HG02970 (cell line): Measurements from ENCODE around the gene GALNT10.
"Not testable (repeated sequence)": the region's sequence is repeated elsewhere in the genome, so short reads cannot be mapped to it uniquely, and the experiment has no call there.

Experiments used
- ATAC-seq: cut with Tn5 transposase; IDR thresholded peaks from one replicate; pipeline ENCODE4 v1.9.1; 2021; ENCODE audit warnings: mild to moderate bottlenecking, moderate library complexity, moderate number of reproducible peaks; ENCODE audit not compliant: unreplicated experiment, low FRiP score

GALNT10 gene, protein sequence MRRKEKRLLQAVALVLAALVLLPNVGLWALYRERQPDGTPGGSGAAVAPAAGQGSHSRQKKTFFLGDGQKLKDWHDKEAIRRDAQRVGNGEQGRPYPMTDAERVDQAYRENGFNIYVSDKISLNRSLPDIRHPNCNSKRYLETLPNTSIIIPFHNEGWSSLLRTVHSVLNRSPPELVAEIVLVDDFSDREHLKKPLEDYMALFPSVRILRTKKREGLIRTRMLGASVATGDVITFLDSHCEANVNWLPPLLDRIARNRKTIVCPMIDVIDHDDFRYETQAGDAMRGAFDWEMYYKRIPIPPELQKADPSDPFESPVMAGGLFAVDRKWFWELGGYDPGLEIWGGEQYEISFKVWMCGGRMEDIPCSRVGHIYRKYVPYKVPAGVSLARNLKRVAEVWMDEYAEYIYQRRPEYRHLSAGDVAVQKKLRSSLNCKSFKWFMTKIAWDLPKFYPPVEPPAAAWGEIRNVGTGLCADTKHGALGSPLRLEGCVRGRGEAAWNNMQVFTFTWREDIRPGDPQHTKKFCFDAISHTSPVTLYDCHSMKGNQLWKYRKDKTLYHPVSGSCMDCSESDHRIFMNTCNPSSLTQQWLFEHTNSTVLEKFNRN

DNA sequence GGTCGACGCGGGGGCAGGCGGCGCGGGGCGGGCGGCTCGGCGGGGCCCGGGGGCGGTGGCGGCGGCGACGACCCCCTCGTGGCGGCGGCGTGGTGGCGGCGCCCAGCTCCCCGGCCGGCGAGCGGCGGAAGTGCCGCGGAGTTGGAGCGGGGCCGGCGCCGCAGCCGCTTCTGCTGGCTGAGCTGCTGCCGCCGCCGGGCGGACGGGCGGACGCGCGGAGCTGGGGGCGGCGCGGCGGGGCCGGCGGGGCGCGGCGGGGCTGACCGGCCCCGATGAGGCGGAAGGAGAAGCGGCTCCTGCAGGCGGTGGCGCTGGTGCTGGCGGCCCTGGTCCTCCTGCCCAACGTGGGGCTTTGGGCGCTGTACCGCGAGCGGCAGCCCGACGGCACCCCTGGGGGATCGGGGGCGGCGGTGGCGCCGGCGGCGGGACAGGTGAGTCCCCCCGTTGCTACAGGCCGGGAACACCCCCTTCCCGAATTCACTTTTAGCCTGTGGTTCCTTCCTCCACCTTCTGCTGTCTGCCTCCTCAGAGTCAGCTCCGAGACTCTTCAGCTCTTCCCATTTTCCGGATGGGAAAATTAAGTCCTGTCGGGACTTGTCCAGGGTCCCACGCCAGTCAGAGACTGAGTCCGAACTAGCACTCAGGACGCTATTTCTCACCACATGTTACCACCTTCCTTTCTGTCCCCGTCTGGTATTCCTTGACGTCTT is at the start of gene GALNT10:
Gene GALNT10 (plus strand): TSS at position 139 of the 710 bp plus-strand sequence. CDS start 134 bp downstream, at position 273.
- ATAC-seq: peak; percentile 76

DNA sequence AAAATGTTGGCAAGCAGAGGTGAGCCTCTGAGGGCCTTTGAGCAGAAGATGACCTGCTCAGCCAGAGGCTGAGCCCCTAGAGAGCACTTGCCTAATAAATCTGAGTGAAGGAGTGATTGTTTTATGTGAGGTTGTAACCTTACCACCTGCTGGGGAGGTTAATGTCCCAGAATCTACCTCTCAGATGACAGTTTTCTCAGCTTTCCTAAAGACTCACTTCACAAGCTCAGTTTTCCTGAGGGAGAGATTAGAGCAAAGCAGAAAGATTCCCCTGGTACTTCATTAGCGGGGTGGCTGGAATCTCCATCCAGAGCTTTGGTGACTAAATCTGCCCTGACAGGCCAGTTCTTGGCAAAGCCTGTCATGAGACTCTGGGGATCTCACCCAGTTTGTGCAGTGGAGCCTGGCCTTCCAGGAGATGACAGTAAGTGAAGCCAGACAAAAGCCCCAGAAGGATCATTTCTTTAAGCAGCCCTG is 48.8 kb upstream of the GALNT10 start:
- no peak for ATAC-seq

DNA sequence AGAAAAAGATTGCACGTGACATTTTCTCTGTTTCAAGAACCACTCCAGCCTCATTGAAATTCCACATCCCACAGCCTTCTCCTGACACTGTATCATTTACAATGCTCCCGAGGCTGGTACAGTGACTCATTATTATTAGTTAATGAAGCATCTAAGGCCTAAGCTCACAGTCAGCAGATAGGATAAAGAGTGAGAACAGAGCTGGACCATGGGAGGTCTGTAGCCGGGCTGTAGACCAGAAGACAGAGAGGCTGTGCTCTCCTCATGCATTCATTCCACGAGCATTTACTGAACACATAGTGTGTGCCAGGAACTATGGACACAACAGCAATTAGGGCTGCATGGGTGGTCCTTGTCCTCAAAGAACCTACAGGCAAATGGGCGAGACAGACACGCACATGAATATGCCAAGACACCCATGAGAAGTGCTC is 47.3 kb upstream of the GALNT10 start:
- ATAC-seq: no peak

DNA sequence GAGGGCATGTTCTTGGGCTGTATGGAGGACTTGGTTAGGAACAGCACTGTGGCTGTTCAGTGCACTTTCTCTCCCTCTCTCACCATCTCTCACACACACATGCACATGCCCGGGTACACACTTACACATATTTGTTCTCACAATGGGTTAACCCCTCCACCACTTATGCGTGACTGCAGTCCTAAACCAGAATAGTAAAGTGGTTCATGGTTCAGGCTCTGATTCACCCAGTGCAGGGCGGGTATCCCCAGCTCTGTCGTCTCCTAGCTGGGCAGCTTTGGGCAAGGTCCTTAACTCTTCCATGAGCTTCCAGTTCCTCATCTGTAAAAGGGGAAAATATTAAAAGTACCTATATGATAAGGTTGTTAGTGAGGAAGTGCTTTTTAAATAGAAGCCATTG is 45.3 kb upstream of the GALNT10 start:
- no peak for ATAC-seq

DNA sequence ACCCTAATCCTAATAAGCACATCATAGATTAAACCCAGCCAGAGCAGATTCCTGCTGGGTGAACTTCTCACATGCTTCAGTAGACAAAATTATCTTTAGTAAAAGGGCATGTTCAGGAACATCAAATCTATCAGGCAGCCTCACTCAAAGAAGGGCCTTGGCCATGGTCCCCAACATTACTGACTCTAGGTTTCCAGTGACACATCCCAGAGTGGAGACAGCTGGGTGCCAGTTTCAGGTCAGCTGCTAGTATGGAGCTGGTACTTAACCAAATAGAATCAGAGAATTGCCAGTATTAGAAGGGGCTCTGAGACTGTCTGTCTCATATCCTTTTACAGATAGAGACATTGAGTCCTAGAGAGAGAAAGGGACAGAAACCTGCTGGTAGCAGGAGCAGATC is 44.1 kb upstream of the GALNT10 start:
- no peak for ATAC-seq

DNA sequence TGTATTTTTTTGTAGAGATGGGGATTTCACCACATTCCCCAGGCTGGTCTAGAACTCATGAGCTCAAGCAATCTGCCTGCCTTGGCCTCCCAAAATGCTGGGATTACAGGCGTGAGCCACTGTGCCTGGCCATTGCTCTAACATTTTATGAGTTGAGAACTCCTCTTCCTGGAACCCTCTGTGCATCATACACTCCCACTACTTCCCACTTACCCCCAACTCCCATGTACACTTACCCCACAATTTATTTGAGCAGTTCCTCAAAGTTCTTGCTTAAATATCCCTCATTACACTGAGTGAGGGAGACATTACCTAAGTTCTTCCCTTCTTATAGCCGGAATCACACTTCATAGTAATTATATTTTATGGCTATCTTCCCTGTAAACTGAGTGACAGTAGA is 42.9 kb upstream of the GALNT10 start:
- no peak for ATAC-seq

DNA sequence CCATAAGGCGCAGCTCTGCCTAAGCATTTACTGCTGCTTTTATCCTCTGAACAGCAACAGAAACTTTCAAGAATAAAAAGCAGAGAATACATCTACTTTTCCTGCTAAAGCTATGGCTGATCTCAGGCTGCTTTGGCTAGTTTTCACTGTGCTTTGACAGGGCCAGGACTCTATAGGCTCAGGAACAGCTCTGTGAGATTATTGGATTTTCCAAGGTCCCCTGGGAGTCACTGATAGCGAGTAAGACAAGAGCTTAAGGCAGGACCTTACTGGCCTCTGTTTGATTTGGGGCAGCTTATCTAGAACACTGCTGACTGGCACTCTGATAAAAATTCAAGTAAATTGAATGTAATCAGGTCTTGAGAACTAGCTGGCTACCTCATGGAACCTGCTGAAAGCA is 40.1 kb upstream of the GALNT10 start:
- not testable (repeated sequence) for ATAC-seq

DNA sequence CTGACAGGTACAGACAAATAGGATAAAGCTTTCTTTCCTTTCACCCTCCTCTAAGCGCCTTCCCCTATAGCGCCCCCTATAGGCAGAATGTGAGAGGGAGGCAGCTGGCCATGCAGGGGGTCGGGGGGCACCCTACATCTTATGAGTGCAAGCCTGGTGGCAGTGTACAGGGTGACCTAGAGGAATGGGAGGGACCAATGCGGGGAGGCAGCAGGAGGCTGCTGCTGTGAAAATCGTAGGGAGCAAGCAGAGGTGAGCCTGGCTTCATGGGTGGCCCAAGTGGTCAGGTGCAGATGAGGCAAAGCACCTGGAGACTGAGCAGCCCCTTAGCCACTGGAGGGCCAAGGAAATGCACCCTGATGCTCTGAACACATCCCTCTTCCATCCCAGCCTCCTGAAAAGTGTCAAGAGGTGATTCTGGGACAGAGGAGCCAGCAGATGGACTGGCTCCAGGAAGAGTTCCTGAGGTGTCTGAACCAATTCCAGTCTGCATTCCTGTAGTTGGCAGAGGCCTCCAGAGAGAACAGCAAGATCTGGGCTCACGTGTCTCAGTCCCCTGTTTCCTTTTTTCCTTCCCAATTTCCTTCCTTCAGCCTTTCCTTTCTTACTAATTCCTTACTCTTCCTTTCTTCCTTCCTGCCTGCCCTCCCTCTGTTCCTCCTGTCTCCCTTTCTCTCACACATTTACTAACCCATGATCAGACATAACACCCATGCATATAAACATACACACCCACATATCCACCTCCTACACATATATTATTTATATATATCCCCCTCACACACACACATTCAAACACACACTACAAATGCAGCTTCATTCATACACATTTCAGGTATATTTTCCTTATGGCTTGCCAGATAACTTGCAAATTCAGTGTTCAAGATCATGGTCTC is 32.8 kb upstream of the GALNT10 start:
- no peak for ATAC-seq

DNA sequence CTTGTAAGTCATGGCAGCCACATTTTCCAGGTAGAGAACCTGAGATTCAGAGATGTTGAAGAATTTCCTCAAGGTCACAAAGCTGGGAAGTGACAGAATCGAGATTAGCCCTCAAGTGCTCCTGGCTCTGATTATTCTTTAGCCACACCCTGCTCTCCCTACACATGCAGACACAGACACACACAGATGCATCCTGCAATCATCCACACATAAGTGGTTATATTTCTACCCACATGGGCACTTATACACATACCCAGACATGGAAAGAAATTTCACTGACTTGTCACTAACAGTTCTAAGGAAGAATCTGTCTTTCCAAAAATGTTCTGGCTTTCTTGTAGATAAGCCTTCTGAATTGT is 32.2 kb upstream of the GALNT10 start:
- ATAC-seq: no peak

DNA sequence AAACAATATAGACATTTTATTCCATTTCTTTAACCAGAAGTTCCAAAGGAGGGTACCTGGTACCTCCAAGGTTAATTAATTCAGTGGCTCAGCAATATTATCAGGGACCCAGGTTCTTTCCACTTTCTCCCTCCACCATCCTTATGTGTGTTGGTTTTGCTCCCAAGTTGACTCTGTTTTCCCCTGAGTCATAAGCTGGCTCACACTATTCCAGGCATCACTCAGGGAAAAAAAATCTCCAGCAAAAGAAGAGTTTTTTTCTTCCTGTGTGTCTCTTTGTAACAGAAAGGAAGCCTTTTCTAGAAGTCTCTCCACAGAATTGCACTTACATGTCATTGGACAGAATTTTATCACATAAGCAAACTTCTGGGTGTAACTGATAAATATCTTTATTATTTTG is 31.2 kb upstream of the GALNT10 start:
- ATAC-seq: no peak

DNA sequence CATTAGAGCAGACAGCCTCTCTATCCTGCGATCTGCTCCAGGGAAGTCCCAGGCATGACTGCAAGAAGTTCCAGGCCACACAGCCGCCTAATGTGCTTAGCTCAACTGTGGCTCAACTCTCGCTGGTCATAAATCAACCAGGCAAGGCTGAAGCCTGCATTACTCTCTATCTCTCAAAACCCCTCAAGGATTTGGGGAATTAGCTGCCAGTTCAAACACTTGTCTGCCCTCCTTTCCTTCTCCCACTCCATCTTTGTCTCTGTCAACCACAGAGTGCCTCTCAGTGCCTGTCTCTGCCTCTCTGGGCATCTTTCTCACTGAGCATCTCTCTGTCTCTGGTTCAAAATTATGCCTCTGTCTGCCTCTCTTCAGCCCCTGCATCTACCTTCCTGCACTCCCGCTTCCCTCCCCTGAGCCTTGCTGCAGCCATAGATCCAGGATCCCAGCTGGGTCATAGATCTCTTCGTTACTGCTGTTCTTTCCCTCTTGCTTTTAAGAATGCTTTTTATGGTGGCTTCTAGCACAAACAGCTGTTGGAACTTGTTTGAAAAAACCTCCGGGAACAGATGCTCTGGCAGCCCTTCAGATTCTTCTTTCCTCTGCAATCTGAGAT is 27.9 kb upstream of the GALNT10 start:
- ATAC-seq: no peak

DNA sequence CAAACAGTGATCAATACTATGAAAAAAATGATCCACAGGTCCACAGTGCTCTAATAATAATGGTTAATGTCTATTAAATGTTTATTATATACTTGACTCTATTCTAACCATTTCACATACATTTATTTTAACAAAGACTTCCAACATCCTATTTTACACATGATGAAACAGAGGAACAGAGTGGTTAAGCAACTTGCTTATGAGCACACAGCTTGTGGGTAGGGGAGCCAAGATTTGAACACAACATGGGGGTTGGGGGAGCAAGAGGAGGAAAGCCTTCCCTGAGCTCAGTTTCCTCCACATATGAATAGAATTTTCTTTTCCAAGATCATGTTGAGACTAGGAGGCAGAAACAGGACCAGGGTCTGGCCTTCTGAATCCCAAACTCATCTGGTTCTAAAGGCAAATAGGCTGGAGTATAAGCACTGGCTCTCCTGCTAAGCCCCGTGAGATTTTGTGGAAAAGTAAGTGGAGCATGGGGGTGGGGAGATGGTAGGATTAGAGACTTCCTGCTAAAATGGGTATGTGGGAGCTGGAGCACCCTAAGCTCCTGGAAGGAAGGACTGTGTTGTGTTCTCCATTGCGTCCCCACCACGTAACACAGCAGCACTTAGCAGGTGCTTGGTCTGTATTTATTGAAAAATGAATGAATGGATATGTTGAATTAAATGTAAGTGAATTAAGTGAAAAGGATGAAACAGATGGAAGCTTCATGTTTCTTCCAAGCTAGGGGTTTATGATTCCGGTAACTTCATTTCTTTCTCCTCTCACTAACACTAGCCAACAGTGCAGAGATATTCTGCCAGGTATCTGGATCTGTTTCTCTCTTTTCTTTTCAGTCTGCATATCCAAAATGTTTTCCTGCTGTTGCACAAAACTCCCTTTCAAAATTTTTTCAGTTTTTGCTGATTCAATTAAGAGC is 26.9 kb upstream of the GALNT10 start:
- no peak for ATAC-seq

DNA sequence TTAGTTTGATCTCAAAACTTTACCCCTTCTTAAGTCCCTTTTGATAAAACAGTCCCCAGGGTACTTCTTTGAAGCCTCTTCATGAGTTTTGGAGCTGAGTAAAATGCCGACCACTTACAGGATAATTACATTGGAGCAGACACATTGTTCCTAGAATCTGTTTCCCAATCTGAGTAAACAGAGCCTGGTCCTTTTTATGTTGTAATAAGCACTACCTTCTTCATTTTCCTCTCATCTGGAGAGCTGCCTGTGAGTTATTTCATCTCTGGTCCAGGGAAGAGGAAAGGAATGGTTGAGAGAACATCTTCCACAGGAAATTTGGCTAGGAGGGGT is 26.3 kb upstream of the GALNT10 start:
- ATAC-seq: no peak

DNA sequence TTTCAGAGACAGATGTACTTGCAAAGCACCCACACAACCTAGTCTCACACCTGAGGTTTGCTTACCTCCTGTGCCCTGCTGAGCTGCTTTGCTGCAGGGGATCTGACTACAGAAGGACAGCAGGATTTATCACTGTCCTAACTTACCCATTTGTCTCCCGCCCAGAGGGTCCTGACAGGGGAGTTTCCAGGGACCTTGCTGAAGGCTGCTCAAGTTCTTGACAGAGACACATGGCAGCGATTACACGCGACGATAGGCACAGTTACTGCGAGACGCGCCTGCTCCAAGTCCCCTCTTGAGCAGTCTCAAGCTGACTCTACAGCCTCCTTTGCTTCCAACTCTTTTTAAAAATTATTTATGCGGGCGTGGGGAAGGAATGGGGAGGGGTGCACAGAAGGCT is 24.6 kb upstream of the GALNT10 start:
- no peak for ATAC-seq

DNA sequence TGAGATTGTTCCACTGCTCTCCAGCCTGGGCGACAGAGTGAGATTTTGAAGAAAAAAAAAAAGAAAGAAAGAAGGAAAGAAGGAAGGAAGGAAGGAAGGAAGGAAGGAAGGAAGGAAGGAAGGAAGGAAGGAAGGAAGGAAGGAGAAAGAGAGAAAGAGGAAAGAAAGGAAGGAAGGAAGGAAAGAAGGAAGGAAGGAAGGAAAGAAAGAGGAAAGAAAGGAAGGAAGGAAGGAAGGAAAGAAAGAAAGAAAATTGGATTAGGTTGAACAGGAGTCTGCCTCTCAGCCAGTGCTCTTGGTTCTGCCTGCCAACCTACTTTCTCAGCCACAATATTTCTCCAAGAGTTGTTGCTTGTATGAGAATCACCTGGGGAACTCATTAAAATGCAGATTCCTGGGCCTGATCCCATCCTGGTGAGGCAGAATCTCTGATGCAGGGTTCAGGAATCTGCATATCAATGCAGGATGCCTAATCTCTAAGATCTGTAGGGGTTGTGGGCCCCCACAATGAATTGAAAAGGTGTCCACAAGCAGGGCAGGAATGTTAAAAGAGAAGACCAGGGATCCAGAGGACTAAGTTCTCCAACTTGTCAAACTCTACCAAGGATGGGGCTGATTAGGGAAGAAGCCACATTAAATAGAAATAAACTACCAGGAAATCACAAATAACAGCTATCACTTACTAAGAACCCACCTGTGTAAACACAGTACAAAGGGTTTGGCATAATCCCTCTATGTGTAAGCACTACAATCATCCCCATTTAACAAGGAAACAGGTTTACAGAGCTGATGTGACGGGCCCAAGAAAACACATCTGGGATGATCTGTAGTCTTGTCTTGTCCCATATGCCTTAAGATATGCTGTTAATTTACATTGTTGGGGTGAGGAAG is 23.4 kb upstream of the GALNT10 start:
- no peak for ATAC-seq

DNA sequence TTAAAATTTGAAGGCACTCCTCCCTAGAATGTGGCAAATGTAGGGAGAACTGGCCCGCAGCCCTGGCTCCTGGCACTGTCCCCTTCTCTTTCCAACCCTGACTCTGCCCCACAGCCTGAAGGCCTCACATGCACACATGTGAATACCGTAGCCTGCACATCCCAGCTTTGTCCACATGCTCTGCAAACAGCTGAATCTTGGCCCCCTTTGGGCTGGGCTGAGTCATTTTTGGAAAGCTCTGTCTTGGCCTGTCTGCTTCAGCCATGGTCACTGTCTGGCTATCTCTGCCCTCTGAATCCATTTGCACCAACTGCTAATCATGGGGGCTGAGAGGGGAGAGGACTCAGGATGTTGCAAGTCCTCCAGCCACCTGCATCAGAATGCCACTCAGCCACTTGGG is 22.1 kb upstream of the GALNT10 start:
- ATAC-seq: no peak

DNA sequence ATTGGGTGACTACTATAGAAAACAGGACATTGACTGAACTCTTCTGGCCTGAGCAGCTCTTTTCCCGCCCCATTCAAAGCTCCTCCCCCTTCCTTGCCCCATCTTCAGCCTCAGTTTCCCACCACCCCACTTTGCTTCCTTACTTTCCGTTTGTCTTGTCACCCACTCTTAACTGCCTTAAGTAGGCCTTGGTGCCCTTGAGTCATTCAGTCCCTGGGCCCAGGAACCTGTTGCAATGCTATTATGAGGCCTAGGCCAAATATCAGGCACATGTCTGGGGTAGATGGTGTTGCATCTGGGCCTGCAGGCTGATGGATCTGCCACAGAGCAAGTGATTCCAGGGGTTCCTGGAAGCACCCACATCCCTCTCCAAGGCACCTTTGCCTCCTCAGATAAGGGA is 17.7 kb upstream of the GALNT10 start:
- no peak for ATAC-seq

DNA sequence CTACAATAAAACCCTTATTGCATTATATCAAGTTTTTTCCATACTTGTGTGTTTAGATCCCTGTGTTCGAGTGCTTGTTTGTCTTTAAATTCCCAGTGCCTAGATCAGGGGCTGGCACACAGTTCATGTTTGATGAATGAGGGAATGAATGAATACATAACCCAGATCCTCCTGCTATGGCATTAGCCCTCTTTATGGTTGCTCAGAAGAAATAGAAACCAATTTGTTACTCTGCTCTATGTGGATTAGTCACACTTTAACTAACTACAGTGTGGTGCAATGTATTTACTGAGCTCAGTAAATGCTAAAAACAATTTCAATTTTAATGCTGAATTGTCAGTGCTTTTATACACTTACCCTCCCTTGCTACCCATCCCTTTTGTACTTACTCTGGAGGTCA is 16.4 kb upstream of the GALNT10 start:
- no peak for ATAC-seq
